Measurements from ENCODE around the gene PRDM16. TPM values are rescaled to one million over a fixed set of nuclear protein-coding genes. Genes with fewer than 3 reads are reported as not detected.

The PRDM16 gene
- total RNA-seq, 1 experiment from 2014 or later = 0.17 TPM

- H3K27me3 ChIP-seq (ENCODE audit: insufficient read depth, low read length) = no peaks in the 10 kb centered on the region
- no CpG with 5 or more reads among the region's 26 CpGs for WGBS (ENCODE audit: extremely low coverage, insufficient read length, low lambda C conversion rate)
- H2BK5ac ChIP-seq (ENCODE audit: insufficient read length, low read length) = no peak overlapping the region
- no peak for DNase-seq
- no peak overlapping the region for H2AFZ ChIP-seq (ENCODE audit: low read length)
- no peak overlapping the region for H3K4me2 ChIP-seq (ENCODE audit: insufficient read depth, insufficient read length, low read length)
- H2BK15ac ChIP-seq (ENCODE audit: low read depth, low read length) = no peak overlapping the region
- no peaks in the 10 kb centered on the region for H3K9me3 ChIP-seq (ENCODE audit: control insufficient read depth, low read depth, low read length)
- no peaks in the 10 kb centered on the region for H3K79me1 ChIP-seq (ENCODE audit: insufficient read depth, low read depth, low read length, poor library complexity, severe bottlenecking)
- no peak overlapping the region for H4K91ac ChIP-seq (ENCODE audit: insufficient read length, low read depth, low read length)
- H3K9me3 Mint-ChIP-seq = no peaks in the 10 kb centered on the region
- no peak overlapping the region; the same call in 1 of the 2 replicates for H3K14ac ChIP-seq (ENCODE audit: insufficient read depth, low read length)
- no peaks in the 10 kb centered on the region; the same call in none of the 2 replicates for H3K27me3 Mint-ChIP-seq (ENCODE audit: low read depth)
- H4K8ac ChIP-seq (replicated peaks; ENCODE audit: insufficient read length, low read depth, low read length) = no peak overlapping the region
- H3K23me2 ChIP-seq (ENCODE audit: insufficient read length, low read depth, low read length, poor library complexity, severe bottlenecking) = no peaks in the 10 kb centered on the region
- no peak overlapping the region for H3K9ac ChIP-seq (ENCODE audit: extremely low read depth, insufficient read length, low read length)
- H4K5ac ChIP-seq (ENCODE audit: insufficient read length, low read depth, low read length) = no peak overlapping the region
- no peak overlapping the region for H3K4me3 Mint-ChIP-seq
- no peak for TF ChIP-seq CTCF (conservative IDR thresholded peaks at IDR 0.05)
- no peaks in the 10 kb centered on the region for H3K4me1 Mint-ChIP-seq
- H3K27ac Mint-ChIP-seq = no peak overlapping the region
- H2AK5ac ChIP-seq (ENCODE audit: insufficient read length, low read length) = no peak overlapping the region
- no peaks in the 10 kb centered on the region for H3K79me2 ChIP-seq (ENCODE audit: insufficient read depth, low read length)
- no peak overlapping the region for H2BK12ac ChIP-seq (ENCODE audit: insufficient read length, low read depth, low read length)
- no peak overlapping the region for H3K23ac ChIP-seq (ENCODE audit: insufficient read length, low read depth, low read length)
- no peaks in the 10 kb centered on the region for H3K36me3 Mint-ChIP-seq (ENCODE audit: insufficient read depth in 1 of 3, low read depth in 3 of 3)
- no peak overlapping the region for H3K27ac ChIP-seq (ENCODE audit: insufficient read length, low read depth, low read length)
- no peak overlapping the region for H3K4ac ChIP-seq (ENCODE audit: low read depth, low read length)
- H3K56ac ChIP-seq (ENCODE audit: insufficient read length, low read depth, low read length) = no peak overlapping the region
- no peak overlapping the region for H3T11ph ChIP-seq (ENCODE audit: low read length)
- H4K20me1 ChIP-seq (ENCODE audit: control insufficient read depth, insufficient read depth, insufficient read length) = no peaks in the 10 kb centered on the region
- no peak overlapping the region for H3K18ac ChIP-seq (ENCODE audit: insufficient read length, low read depth, low read length)
- H2BK120ac ChIP-seq (ENCODE audit: low read depth, low read length, poor library complexity, severe bottlenecking) = no peak overlapping the region
- no peak overlapping the region for H2BK20ac ChIP-seq (ENCODE audit: low read depth, low read length, poor library complexity, severe bottlenecking)
- no peaks in the 10 kb centered on the region for H3K4me1 ChIP-seq (ENCODE audit: insufficient read depth, low read length)
Measured at GRCh38 chr1:3094863-3095780, 26.1 kb downstream of the PRDM16 start.

Measured in H9 (cell line).